OCI-LY7 (cell line): ENCODE measurements around the gene PLAGL1. TPM values are rescaled to one million over a fixed set of nuclear protein-coding genes. Genes with fewer than 3 reads are reported as not detected.

ENCODE experiments used
- BruUV-seq: library from RNA; stranded (reverse); fragments of 400-500 nt; replicated peaks from 2 replicates; lab custom pipeline; 2021; lab: Mats Ljungman, UMichigan
- CTCF ChIA-PET: fragments of 300-600 bp; sonication (Branson Sonifier 250); formaldehyde crosslinking; loops from one replicate; lab custom pipeline; 2022; ENCODE audit warnings: antibody characterized with exemption; ENCODE audit not compliant: unreplicated experiment; lab: Charles Lee
- POLR2A ChIA-PET: fragments of 300-600 bp; sonication (Branson Sonifier 250); formaldehyde crosslinking; loops from one replicate; lab custom pipeline; 2022; ENCODE audit warnings: antibody characterized with exemption; lab: Charles Lee
- DNase-seq: peaks from one replicate; pipeline ENCODE4 v3.0.0-alpha.2; 2015; ENCODE audit warnings: low spot score
- H2AFZ ChIP-seq: fragments of 200-600 bp; sonication (generic), shearing (Covaris generic); 2 replicates; pipeline ENCODE4 v1.6.1; 2014; ENCODE audit warnings: mild to moderate bottlenecking, antibody characterized with exemption, low read length, moderate library complexity
- H3K27ac ChIP-seq: fragments of 200-600 bp; sonication (generic); 2 replicates; pipeline ENCODE4 v1.5.1; 2014; ENCODE audit warnings: mixed run types, low read depth, mild to moderate bottlenecking, moderate library complexity, low read length, inconsistent platforms; ENCODE audit not compliant: poor library complexity, severe bottlenecking
- H3K36me3 ChIP-seq: fragments of 200-600 bp; sonication (generic); 2 replicates; pipeline ENCODE4 v1.6.1; 2014; ENCODE audit warnings: mild to moderate bottlenecking, antibody characterized with exemption, low read length, moderate library complexity, mixed read lengths; ENCODE audit not compliant: insufficient read depth
- H3K4me1 ChIP-seq: fragments of 200-600 bp; sonication (generic); 2 replicates; pipeline ENCODE4 v1.5.1; 2014; ENCODE audit warnings: mild to moderate bottlenecking, low read length; ENCODE audit not compliant: insufficient read depth, poor library complexity, severe bottlenecking
- H3K4me2 ChIP-seq: fragments of 200-600 bp; sonication (generic); 2 replicates; pipeline ENCODE4 v1.6.1; 2014; ENCODE audit warnings: mild to moderate bottlenecking, low read length
- H3K4me3 ChIP-seq: fragments of 200-600 bp; sonication (generic); 2 replicates; pipeline ENCODE4 v1.5.1; 2014; ENCODE audit warnings: mild to moderate bottlenecking, low read depth, low read length; ENCODE audit not compliant: poor library complexity, severe bottlenecking
- H3K79me2 ChIP-seq: fragments of 200-600 bp; sonication (generic); 2 replicates; pipeline ENCODE4 v1.6.1; 2016; ENCODE audit warnings: low read depth, mild to moderate bottlenecking, low read length, moderate library complexity, mixed read lengths; ENCODE audit not compliant: insufficient read depth
- H3K9me2 ChIP-seq: fragments of 200-600 bp; sonication (generic); 2 replicates; pipeline ENCODE4 v1.6.1; 2016; ENCODE audit warnings: mild to moderate bottlenecking, low read length, mixed read lengths; ENCODE audit not compliant: insufficient read depth
- H3K9me3 ChIP-seq: fragments of 200-600 bp; sonication (generic); 2 replicates; pipeline ENCODE4 v1.6.1; 2014; ENCODE audit warnings: mild to moderate bottlenecking, mixed run types, low read length, mixed read lengths
- H4K20me1 ChIP-seq: fragments of 200-600 bp; sonication (generic); 2 replicates; pipeline ENCODE4 v1.6.1; 2014; ENCODE audit warnings: mild to moderate bottlenecking, antibody characterized with exemption, low read length, moderate library complexity, mixed read lengths; ENCODE audit not compliant: insufficient read depth
- CTCF ChIP-seq: fragments of 200-600 bp; sonication (generic); conservative IDR thresholded peaks from 2 replicates; pipeline ENCODE4 v1.5.1; 2014; ENCODE audit warnings: mild to moderate bottlenecking, antibody characterized with exemption, low read length, moderate library complexity, mixed read lengths
- EZH2phosphoT487 ChIP-seq: fragments of 200-600 bp; sonication (generic); IDR thresholded peaks from 2 replicates; pipeline ENCODE4 v1.6.1; 2018; ENCODE audit warnings: low read depth, borderline replicate concordance, mild to moderate bottlenecking, mixed run types, antibody characterized with exemption, low read length, moderate library complexity, mixed read lengths
- intact Hi-C: fragments of 100-400 bp; cut with micrococcal nuclease; formaldehyde crosslinking; loops from one replicate; pipeline ENCODE4 v1.10.0; 2022; ENCODE audit not compliant: unreplicated experiment
- total RNA-seq, 2 experiments: library from RNA; depleted of rRNA in 1 of 2; stranded (reverse); fragments of >200 nt in 1 of 2; shearing (Covaris generic) in 1 of 2; gene quantifications; 2 replicates each; pipeline ENCODE4 v1.2.3, GENCODE V29; 2014 to 2022

Gene PLAGL1
- total RNA-seq, 2 experiments from 2014 or later = 1.7 TPM

- Histone ChIP-seq H3K9me2 (no peaks in the 10 kb centered on the region), H3K4me3 (no peak overlapping the region), H3K79me2 (no peaks in the 10 kb centered on the region), H4K20me1 (no peaks in the 10 kb centered on the region), H3K9me3 (no peaks in the 10 kb centered on the region), H3K4me1 (no peaks in the 10 kb centered on the region), H2AFZ (no peak overlapping the region), H3K4me2 (no peak overlapping the region), H3K36me3 (no peaks in the 10 kb centered on the region), H3K27ac (no peak overlapping the region)
- no TSS peak for BruUV-seq
- intact Hi-C loops = no loop called here
- ChIA-PET CTCF (no interaction called here), POLR2A (no interaction called here)
- TF ChIP-seq CTCF (no peak), EZH2phosphoT487 (no peak)
- DNase-seq = no peak
These were observed 8.7 kb downstream of the PLAGL1 start for GRCh38 chr6:143999406-143999805.

GRCh38 chr6:143998686-143999085 lies 9.4 kb downstream of the PLAGL1 start:
- H3K4me2 ChIP-seq = no peak overlapping the region
- H3K4me3 ChIP-seq = no peak overlapping the region
- ChIA-PET CTCF (no interaction called here), POLR2A (interaction anchor here (1.0 to 1.2 kb wide), 2 partner anchors 39 to 395 kb away, joined by 3 read pairs; no protein-coding TSS in a partner anchor)
- no peaks in the 10 kb centered on the region for H3K9me3 ChIP-seq
- no peak for TF ChIP-seq CTCF
- no peak for TF ChIP-seq EZH2phosphoT487
- no peaks in the 10 kb centered on the region for H3K79me2 ChIP-seq
- DNase-seq = no peak
- H3K36me3 ChIP-seq = no peaks in the 10 kb centered on the region
- intact Hi-C loops = no loop called here
- H3K4me1 ChIP-seq = no peaks in the 10 kb centered on the region
- H3K27ac ChIP-seq = no peak overlapping the region
- no TSS peak for BruUV-seq
- H4K20me1 ChIP-seq = no peaks in the 10 kb centered on the region
- no peaks in the 10 kb centered on the region for H3K9me2 ChIP-seq
- H2AFZ ChIP-seq = no peak overlapping the region

- Histone ChIP-seq H3K79me2 (no peaks in the 10 kb centered on the region), H3K36me3 (no peaks in the 10 kb centered on the region), H3K27ac (no peak overlapping the region), H3K9me3 (no peaks in the 10 kb centered on the region), H3K4me3 (no peak overlapping the region), H3K4me2 (no peak overlapping the region), H4K20me1 (no peaks in the 10 kb centered on the region), H3K4me1 (no peaks in the 10 kb centered on the region), H2AFZ (no peak overlapping the region), H3K9me2 (no peaks in the 10 kb centered on the region)
- intact Hi-C loops = no loop called here
- no TSS peak for BruUV-seq
- POLR2A ChIA-PET = no interaction called here
- no peak for TF ChIP-seq EZH2phosphoT487
- no peak for DNase-seq
- CTCF ChIA-PET = no interaction called here
These were observed 14.0 kb downstream of the PLAGL1 start for GRCh38 chr6:143993965-143994646.
